ENCODE data around the gene NTNG2.

DNA sequence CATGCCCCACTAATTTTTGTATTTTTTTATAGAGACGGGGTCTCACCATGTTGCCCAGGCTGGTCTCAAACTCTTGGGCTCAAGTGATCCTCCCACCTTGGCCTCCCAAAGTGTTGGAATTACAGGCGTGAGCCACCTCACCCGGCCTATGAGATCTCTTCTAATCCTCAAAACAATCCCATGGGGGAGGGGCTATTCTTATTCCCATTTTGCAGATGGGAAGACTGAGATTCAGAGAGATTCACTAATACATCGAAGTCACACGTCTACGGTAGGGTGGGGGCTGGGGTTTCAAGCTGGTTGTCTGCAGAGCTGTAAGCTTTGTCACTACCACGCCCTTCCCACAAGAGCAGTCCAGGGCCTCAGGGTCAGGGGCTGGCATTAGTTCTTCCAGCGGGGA lies 14.0 kb upstream of the NTNG2 start:
- TF ChIP-seq, protein P1, sequence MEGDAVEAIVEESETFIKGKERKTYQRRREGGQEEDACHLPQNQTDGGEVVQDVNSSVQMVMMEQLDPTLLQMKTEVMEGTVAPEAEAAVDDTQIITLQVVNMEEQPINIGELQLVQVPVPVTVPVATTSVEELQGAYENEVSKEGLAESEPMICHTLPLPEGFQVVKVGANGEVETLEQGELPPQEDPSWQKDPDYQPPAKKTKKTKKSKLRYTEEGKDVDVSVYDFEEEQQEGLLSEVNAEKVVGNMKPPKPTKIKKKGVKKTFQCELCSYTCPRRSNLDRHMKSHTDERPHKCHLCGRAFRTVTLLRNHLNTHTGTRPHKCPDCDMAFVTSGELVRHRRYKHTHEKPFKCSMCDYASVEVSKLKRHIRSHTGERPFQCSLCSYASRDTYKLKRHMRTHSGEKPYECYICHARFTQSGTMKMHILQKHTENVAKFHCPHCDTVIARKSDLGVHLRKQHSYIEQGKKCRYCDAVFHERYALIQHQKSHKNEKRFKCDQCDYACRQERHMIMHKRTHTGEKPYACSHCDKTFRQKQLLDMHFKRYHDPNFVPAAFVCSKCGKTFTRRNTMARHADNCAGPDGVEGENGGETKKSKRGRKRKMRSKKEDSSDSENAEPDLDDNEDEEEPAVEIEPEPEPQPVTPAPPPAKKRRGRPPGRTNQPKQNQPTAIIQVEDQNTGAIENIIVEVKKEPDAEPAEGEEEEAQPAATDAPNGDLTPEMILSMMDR (IDR thresholded peaks at IDR 0.05), result no peak
- TF ChIP-seq POLR2A (IDR thresholded peaks at IDR 0.05), result no peak

All from body of pancreas (tissue), 4 donors.